HepG2 (cell line): ENCODE results near the gene PEMT. TPM values are rescaled to one million over a fixed set of nuclear protein-coding genes. Genes with fewer than 3 reads are reported as not detected.

Experiments used
- ATAC-seq: fragments of 200-7000 bp; cut with Tn5 transposase; 3 replicates; pipeline ENCODE4 v1.9.1; 2020; ENCODE audit warnings: mild to moderate bottlenecking, moderate library complexity
- BruUV-seq: library from RNA; stranded (reverse); fragments of 400-500 nt; replicated peaks from 2 replicates; lab custom pipeline; 2021; lab: Mats Ljungman, UMichigan
- CTCF ChIA-PET: fragments of 300-600 bp; formaldehyde crosslinking; extraction: SDS; loops from one replicate; lab custom pipeline; 2021; ENCODE audit warnings: low total read pairs, inconsistent platforms, low intra/inter-chr PET ratio; lab: Yijun Ruan, JAX
- POLR2A ChIA-PET: fragments of 350-600 bp; sonication (Branson Sonifier 250); formaldehyde crosslinking; loops from one replicate; lab custom pipeline; 2020; ENCODE audit warnings: antibody characterized with exemption, inconsistent platforms; lab: Yijun Ruan, JAX
- DNase-seq: peaks from one replicate; pipeline ENCODE4 v3.0.0-alpha.2; 2015; ENCODE audit warnings: low spot score
- FAIRE-seq: peaks from 3 replicates; lab custom pipeline; 2011; peaks lifted over from hg19 to GRCh38; lab: Jason Lieb, UNC
- H2AFZ ChIP-seq: one replicate; pipeline ENCODE4 v1.6.1; 2011; ENCODE audit warnings: low read length, inconsistent platforms
- H3K27ac ChIP-seq: fragments of 300-600 bp; 3 replicates; pipeline ENCODE4 v1.8.0; 2011; ENCODE audit warnings: mixed run types, mild to moderate bottlenecking, mixed read lengths, low read length, inconsistent platforms; ENCODE audit not compliant: insufficient read depth; ENCODE audit errors: extremely low read length
- H3K27me3 ChIP-seq, 2 experiments: fragments of 200-600 bp in 1 of 2; 2 replicates in 1 of 2; 3 replicates in 1 of 2; pipeline versions ENCODE4 v1.6.0 to v1.8.0; 2011; ENCODE audit warnings: low read length in 2 of 2, mild to moderate bottlenecking in 2 of 2, moderate library complexity in 2 of 2, inconsistent platforms in 1 of 2; ENCODE audit not compliant: insufficient read depth in 2 of 2, control insufficient read depth in 1 of 2
- H3K36me3 ChIP-seq, 2 experiments: fragments of 200-600 bp in 1 of 2; replicated peaks in 1 of 2; 2 replicates in 1 of 2; 3 replicates in 1 of 2; pipeline versions ENCODE4 v1.5.1 to v1.8.0; 2011; ENCODE audit warnings: low read length in 2 of 2, inconsistent platforms in 1 of 2; ENCODE audit not compliant: insufficient read depth in 2 of 2, control insufficient read depth in 1 of 2
- H3K4me1 ChIP-seq: 2 replicates; pipeline ENCODE4 v1.5.1; 2012; ENCODE audit warnings: low read length, inconsistent platforms; ENCODE audit not compliant: insufficient read depth
- H3K4me2 ChIP-seq: 2 replicates; pipeline ENCODE4 v1.6.0; 2011; ENCODE audit warnings: low read depth, low read length, inconsistent platforms
- H3K4me3 ChIP-seq, 3 experiments: fragments of 200-600 bp in 1 of 3; sonication (generic), shearing (Covaris generic) in 1 of 3; replicated peaks in 1 of 3; 2 replicates each; pipeline ENCODE4 v1.5.1; 2011 to 2016; ENCODE audit warnings: low read length in 3 of 3, inconsistent platforms in 2 of 3, low read depth in 2 of 3, mild to moderate bottlenecking in 2 of 3, control low read depth in 1 of 3, mixed read lengths in 1 of 3; ENCODE audit not compliant: insufficient read depth in 1 of 3
- H3K79me2 ChIP-seq: one replicate; pipeline ENCODE4 v1.6.1; 2011; ENCODE audit warnings: low read length, inconsistent platforms; ENCODE audit not compliant: insufficient read depth
- H3K9ac ChIP-seq: 2 replicates; pipeline ENCODE4 v1.6.0; 2011; ENCODE audit warnings: mild to moderate bottlenecking, low read depth, low read length, inconsistent platforms; ENCODE audit not compliant: insufficient read depth
- H3K9me3 ChIP-seq: 2 replicates; pipeline ENCODE4 v1.5.1; 2012; ENCODE audit warnings: mild to moderate bottlenecking, low read length
- H4K20me1 ChIP-seq: 2 replicates; pipeline ENCODE4 v1.6.0; 2011; ENCODE audit warnings: inconsistent platforms, mild to moderate bottlenecking, low read length, moderate library complexity; ENCODE audit not compliant: insufficient read depth
- CREBL2 ChIP-seq: sonication (generic); formaldehyde crosslinking; IDR thresholded peaks from 2 replicates; pipeline ENCODE4 v1.8.1; 2023; ENCODE audit warnings: missing genetic modification reagents, mild to moderate bottlenecking, borderline replicate concordance
- DDIT3 ChIP-seq: sonication (generic); formaldehyde crosslinking; IDR thresholded peaks from 2 replicates; pipeline ENCODE4 v1.4.0; 2020; ENCODE audit warnings: mild to moderate bottlenecking, missing genetic modification reagents
- GLMP ChIP-seq: sonication (generic); formaldehyde crosslinking; IDR thresholded peaks from 2 replicates; pipeline ENCODE4 v1.9.0; 2021; ENCODE audit warnings: missing genetic modification reagents, mild to moderate bottlenecking, borderline replicate concordance
- KMT2B ChIP-seq: IDR thresholded peaks from 2 replicates; pipeline ENCODE4 v1.6.1; 2016; ENCODE audit warnings: missing genetic modification reagents, missing compliant biosample characterization
- PRDM4 ChIP-seq: sonication (generic); formaldehyde crosslinking; IDR thresholded peaks from 2 replicates; pipeline ENCODE4 v1.9.0; 2021; ENCODE audit warnings: missing genetic modification reagents, borderline replicate concordance
- PTBP1 ChIP-seq: fragments of 200-400 bp; formaldehyde crosslinking; IDR thresholded peaks from 2 replicates; pipeline ENCODE4 v1.6.1; 2018; ENCODE audit warnings: low read length, low read depth; ENCODE audit not compliant: poor library complexity, severe bottlenecking
- TCF7 ChIP-seq: sonication (generic); IDR thresholded peaks from 2 replicates; pipeline ENCODE4 v1.6.1; 2016; ENCODE audit warnings: antibody characterized with exemption, low read depth
- ZBTB39 ChIP-seq: sonication (generic); formaldehyde crosslinking; IDR thresholded peaks from 2 replicates; pipeline ENCODE4 v1.5.0; 2020; ENCODE audit warnings: missing genetic modification reagents
- ZFYVE20 ChIP-seq: sonication (generic); formaldehyde crosslinking; IDR thresholded peaks from 2 replicates; pipeline ENCODE4 v1.8.0; 2023; ENCODE audit warnings: low read depth, mild to moderate bottlenecking, moderate library complexity, missing genetic modification reagents, borderline replicate concordance
- ZGPAT ChIP-seq: IDR thresholded peaks from 2 replicates; pipeline ENCODE4 v1.6.1; 2016; ENCODE audit warnings: mild to moderate bottlenecking
- ZNF275 ChIP-seq: sonication (generic); formaldehyde crosslinking; IDR thresholded peaks from 2 replicates; pipeline ENCODE4 v1.8.0; 2022; ENCODE audit warnings: missing genetic modification reagents, mild to moderate bottlenecking, inconsistent platforms, borderline replicate concordance
- ZNF761 ChIP-seq: sonication (generic); formaldehyde crosslinking; conservative IDR thresholded peaks from 2 replicates; pipeline ENCODE4 v1.4.0; 2020; ENCODE audit warnings: mild to moderate bottlenecking, missing genetic modification reagents
- ZNF790 ChIP-seq: sonication (generic); formaldehyde crosslinking; IDR thresholded peaks from 2 replicates; pipeline ENCODE4 v1.8.0; 2022; ENCODE audit warnings: missing genetic modification reagents, mild to moderate bottlenecking, borderline replicate concordance
- WGBS: methylation state at CpG from one replicate; pipeline ENCODE4 v1.1.6; 2017; ENCODE audit warnings: low lambda C conversion rate; 5-methylcytosine and 5-hydroxymethylcytosine counted together
- in situ Hi-C: cut with HindIII; loops from 2 replicates; pipeline ENCODE4 v1.10.0; 2017; ENCODE audit warnings: low pct_unique_long_range_greater_than_20kb; ENCODE audit not compliant: extremely low pct_ligation_motif_present
- intact Hi-C: fragments of 100-400 bp; cut with micrococcal nuclease; formaldehyde crosslinking; loops from one replicate; pipeline ENCODE4 v1.10.0; 2022; ENCODE audit not compliant: unreplicated experiment
- polyA plus RNA-seq, 8 experiments: library from polyadenylated mRNA; depleted of rRNA in 3 of 8; stranded (reverse) in 7 of 8; unstranded in 1 of 8; fragments of >200 nt; fragmentation: Illumina TruSeq in 4 of 8; extraction: Trizol in 4 of 8; gene quantifications; 2 replicates each; pipeline versions ENCODE4 v1.2.1 to v1.2.3, GENCODE V29; 2011 to 2016; ENCODE audit warnings: low read depth in 4 of 8, missing spikeins in 1 of 8, mixed read lengths in 1 of 8; ENCODE audit not compliant: insufficient read depth in 1 of 8
- total RNA-seq, 5 experiments: library from RNA; depleted of rRNA; stranded (reverse); fragments of >200 nt; fragmentation: Illumina TruSeq; extraction: Trizol; gene quantifications; 2 replicates each; pipeline ENCODE4 v1.2.3, GENCODE V29; 2016; ENCODE audit warnings: low read depth in 1 of 5

The PEMT gene
- total and polyA plus RNA-seq, 2 of the 13 experiments (the other 11 are each of a cell fraction or from before 2014, with no cell fraction given): 31.7 to 43.6 TPM

- ATAC-seq (no peak), DNase-seq (no peak), FAIRE-seq (no peak)
- Histone ChIP-seq H4K20me1 (no peaks in the 10 kb centered on the region), H3K27me3 (peaks cover 7 to 43% of the 10 kb centered on the region in 2 experiments; a peak in 4 of 5 replicates), H3K27ac (no peak overlapping the region), H3K9me3 (no peaks in the 10 kb centered on the region), H3K79me2 (no peaks in the 10 kb centered on the region), H2AFZ (no peak overlapping the region), H3K4me3 (no peak overlapping the region), H3K9ac (no peak overlapping the region), H3K36me3 (no peaks in the 10 kb centered on the region), H3K4me2 (no peak overlapping the region), H3K4me1 (peaks cover 59% of the 10 kb centered on the region)
- in situ Hi-C loops (no loop called here), intact Hi-C loops (no loop called here)
- ChIA-PET POLR2A (interaction anchor here (1.1 to 1.6 kb wide), 3 partner anchors 22 to 28 kb away, joined by 3 to 6 read pairs (median 5); partner anchors contain the start of gene RASD1), CTCF (no interaction called here)
- 26% methylated on average over 5 of the region's 5 CpGs for WGBS
- BruUV-seq: no TSS peak
- TF ChIP-seq TCF7: no peak
- no peak for TF ChIP-seq CREBL2 (CRISPR knock-in tag)
- no peak for TF ChIP-seq ZNF790
- no peak for TF ChIP-seq ZFYVE20 (CRISPR knock-in tag)
- TF ChIP-seq ZNF275: no peak
- TF ChIP-seq PRDM4 (CRISPR knock-in tag): no peak
- TF ChIP-seq PTBP1: no peak
- no peak for TF ChIP-seq ZBTB39 (CRISPR knock-in tag)
- TF ChIP-seq DDIT3 (CRISPR knock-in tag): no peak
- no peak for TF ChIP-seq GLMP
- no peak for TF ChIP-seq ZGPAT (CRISPR knock-in tag)
- TF ChIP-seq ZNF761 (CRISPR knock-in tag): no peak
- TF ChIP-seq KMT2B (CRISPR knock-in tag): no peak
Measured at GRCh38 chr17:17468217-17469010, 123.1 kb downstream of the PEMT start.
